Measurements from ENCODE around the gene EXO1.

EXO1 gene

GRCh38 chr1:241881440-241881839 lies 33.4 kb downstream of the EXO1 start:
- H3K4me3 ChIP-seq (replicated peaks; ENCODE audit: low read depth, low read length), result no peak overlapping the region
- no peak for DNase-seq (ENCODE audit: low read depth)
- no peak for TF ChIP-seq CTCF (IDR thresholded peaks at IDR 0.05; ENCODE audit: low read length, missing control alignments)

GRCh38 chr1:241883159-241883558 lies 35.2 kb downstream of the EXO1 start:
- no peak for DNase-seq (ENCODE audit: low read depth)
- TF ChIP-seq CTCF (IDR thresholded peaks at IDR 0.05; ENCODE audit: low read length, missing control alignments), result no peak
- H3K4me3 ChIP-seq (replicated peaks; ENCODE audit: low read depth, low read length), result no peak overlapping the region

GRCh38 chr1:241888232-241888631 lies 40.2 kb downstream of the EXO1 start:
- DNase-seq (ENCODE audit: low read depth), result no peak
- H3K4me3 ChIP-seq (replicated peaks; ENCODE audit: low read depth, low read length), result no peak overlapping the region
- TF ChIP-seq CTCF (IDR thresholded peaks at IDR 0.05; ENCODE audit: low read length, missing control alignments), result no peak

GRCh38 chr1:241891296-241891695 lies 43.3 kb downstream of the EXO1 start:
- TF ChIP-seq CTCF (IDR thresholded peaks at IDR 0.05; ENCODE audit: low read length, missing control alignments), result no peak
- DNase-seq (ENCODE audit: low read depth), result no peak
- H3K4me3 ChIP-seq (replicated peaks; ENCODE audit: low read depth, low read length), result no peak overlapping the region

- no peak for DNase-seq (ENCODE audit: low read depth)
- no peak overlapping the region for H3K4me3 ChIP-seq (replicated peaks; ENCODE audit: low read depth, low read length)
- TF ChIP-seq CTCF (IDR thresholded peaks at IDR 0.05; ENCODE audit: low read length, missing control alignments), result no peak
Measured at GRCh38 chr1:241894016-241894415, 46.0 kb downstream of the EXO1 start.

- no peak for TF ChIP-seq CTCF (IDR thresholded peaks at IDR 0.05; ENCODE audit: low read length, missing control alignments)
- DNase-seq (ENCODE audit: low read depth), result no peak
- H3K4me3 ChIP-seq (replicated peaks; ENCODE audit: low read depth, low read length), result no peak overlapping the region
Measured at GRCh38 chr1:241895013-241895412, 47.0 kb downstream of the EXO1 start.

- DNase-seq (ENCODE audit: low read depth), result no peak
- no peak overlapping the region for H3K4me3 ChIP-seq (replicated peaks; ENCODE audit: low read depth, low read length)
- no peak for TF ChIP-seq CTCF (IDR thresholded peaks at IDR 0.05; ENCODE audit: low read length, missing control alignments)
Measured at GRCh38 chr1:241896670-241896962, 48.6 kb downstream of the EXO1 start.

Measured in fibroblast of pulmonary artery (primary cell).